ENCODE data around the gene CCDC40.
A peak's percentile ranks its signal among the peaks of the same experiment; 100 is the strongest.
"Not testable (repeated sequence)": the region's sequence is repeated elsewhere in the genome, so short reads cannot be mapped to it uniquely, and the experiment has no call there.

The CCDC40 gene, protein sequence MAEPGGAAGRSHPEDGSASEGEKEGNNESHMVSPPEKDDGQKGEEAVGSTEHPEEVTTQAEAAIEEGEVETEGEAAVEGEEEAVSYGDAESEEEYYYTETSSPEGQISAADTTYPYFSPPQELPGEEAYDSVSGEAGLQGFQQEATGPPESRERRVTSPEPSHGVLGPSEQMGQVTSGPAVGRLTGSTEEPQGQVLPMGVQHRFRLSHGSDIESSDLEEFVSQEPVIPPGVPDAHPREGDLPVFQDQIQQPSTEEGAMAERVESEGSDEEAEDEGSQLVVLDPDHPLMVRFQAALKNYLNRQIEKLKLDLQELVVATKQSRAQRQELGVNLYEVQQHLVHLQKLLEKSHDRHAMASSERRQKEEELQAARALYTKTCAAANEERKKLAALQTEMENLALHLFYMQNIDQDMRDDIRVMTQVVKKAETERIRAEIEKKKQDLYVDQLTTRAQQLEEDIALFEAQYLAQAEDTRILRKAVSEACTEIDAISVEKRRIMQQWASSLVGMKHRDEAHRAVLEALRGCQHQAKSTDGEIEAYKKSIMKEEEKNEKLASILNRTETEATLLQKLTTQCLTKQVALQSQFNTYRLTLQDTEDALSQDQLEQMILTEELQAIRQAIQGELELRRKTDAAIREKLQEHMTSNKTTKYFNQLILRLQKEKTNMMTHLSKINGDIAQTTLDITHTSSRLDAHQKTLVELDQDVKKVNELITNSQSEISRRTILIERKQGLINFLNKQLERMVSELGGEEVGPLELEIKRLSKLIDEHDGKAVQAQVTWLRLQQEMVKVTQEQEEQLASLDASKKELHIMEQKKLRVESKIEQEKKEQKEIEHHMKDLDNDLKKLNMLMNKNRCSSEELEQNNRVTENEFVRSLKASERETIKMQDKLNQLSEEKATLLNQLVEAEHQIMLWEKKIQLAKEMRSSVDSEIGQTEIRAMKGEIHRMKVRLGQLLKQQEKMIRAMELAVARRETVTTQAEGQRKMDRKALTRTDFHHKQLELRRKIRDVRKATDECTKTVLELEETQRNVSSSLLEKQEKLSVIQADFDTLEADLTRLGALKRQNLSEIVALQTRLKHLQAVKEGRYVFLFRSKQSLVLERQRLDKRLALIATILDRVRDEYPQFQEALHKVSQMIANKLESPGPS

DNA sequence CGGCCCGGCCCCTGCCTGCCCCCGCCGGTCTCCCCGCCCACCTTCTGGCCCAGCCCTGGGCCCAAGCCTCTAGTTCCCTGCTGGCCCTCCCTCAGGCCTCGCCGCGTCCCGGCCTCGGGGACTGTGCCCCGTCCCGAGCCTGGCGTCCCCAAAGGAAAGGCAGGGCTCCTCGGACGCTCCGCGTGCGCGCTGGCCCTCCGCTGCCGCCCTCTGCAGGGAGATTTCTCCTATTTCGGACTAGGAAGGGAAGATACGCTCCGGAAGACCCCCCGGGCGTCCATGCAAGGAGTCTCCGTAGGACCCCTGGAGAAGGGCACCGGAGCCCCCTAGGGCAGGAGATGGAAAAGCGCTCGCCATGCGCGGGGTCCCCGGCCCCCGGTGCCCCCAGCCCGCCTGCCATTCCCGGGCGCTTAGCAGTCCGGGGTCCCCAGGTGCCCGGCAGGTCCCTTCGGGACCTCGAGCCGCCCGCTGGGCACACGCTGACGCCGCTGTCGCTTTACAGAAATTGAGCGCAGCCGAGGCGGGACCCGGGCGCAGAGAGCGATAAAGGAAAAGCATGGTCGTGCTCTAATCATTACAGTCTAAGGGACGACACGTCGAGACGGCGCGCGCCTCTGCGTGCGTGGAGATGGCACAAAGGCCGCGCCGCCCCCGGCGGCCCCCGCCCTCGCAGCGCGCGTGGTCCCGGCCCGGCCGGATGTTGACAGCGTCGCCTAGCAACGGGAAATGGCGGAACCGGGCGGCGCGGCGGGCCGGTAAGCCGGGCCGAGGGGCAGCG lies at the start of gene CCDC40:
CCDC40 (plus strand) TSS at position 706 of the 778 bp plus-strand sequence; CDS start at position 727, 21 bp downstream.
- H3K4me3 ChIP-seq (ENCODE audit: low read depth, low read length), result peak within 1 kb of the TSS; percentile 81
- no peak for DNase-seq (ENCODE audit: low read depth)

DNA sequence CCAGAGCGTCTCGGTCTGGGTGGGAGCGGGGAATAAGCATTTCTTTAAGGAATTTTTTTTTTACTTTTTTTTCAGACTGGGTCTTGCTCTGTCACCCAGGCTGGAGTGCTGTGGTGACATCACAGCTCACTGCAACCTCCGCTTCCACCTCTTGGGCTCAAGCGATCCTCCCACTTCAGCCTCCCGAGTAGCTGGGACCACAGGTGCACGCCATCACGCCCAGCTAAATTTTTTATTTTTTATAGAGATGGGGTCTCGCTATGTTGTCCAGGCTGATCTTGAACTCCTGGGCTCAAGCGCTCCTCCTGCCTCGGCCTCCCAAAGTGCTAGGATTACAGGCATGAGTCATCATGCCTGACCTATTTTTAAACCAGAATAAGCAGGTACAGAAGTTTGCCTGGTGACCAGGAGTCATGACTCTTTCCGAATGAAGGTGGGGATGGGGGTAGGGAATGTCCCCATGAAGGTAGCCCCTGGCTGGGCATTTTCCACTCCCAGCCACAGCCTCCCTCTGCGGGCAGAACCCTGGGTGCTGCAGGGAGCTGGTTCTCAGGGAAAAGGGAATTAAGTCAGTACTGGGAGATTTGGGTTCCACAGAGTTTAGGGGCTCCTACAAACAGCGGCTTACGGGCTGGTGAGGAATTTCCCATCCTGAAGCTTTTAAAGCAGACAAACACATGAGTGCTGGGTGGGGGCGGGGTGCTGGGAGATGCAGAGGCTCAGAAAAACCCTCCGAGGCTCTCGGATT lies 49.1 kb upstream of the CCDC40 start:
- DNase-seq (ENCODE audit: low read depth), result no peak

DNA sequence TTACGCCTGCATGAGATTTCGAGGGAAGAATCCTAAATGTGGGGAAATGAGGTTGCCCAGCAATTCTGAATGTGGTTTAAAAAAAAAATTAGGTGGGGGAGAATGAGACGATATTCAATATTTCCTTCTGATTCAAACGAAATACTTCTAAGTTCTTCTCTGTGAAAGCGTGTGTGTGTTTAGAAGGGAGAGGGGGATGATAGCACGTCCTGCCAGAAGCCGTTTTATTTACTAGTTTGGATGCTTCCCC lies 48.6 kb upstream of the CCDC40 start:
- H3K4me3 ChIP-seq (ENCODE audit: low read depth, low read length), result no peak overlapping the region
- no peak for DNase-seq (ENCODE audit: low read depth)

More for the DNA sequence above, 49.1 kb upstream of the CCDC40 start:
- no peak overlapping the region for H3K4me3 ChIP-seq (ENCODE audit: low read depth, low read length)

DNA sequence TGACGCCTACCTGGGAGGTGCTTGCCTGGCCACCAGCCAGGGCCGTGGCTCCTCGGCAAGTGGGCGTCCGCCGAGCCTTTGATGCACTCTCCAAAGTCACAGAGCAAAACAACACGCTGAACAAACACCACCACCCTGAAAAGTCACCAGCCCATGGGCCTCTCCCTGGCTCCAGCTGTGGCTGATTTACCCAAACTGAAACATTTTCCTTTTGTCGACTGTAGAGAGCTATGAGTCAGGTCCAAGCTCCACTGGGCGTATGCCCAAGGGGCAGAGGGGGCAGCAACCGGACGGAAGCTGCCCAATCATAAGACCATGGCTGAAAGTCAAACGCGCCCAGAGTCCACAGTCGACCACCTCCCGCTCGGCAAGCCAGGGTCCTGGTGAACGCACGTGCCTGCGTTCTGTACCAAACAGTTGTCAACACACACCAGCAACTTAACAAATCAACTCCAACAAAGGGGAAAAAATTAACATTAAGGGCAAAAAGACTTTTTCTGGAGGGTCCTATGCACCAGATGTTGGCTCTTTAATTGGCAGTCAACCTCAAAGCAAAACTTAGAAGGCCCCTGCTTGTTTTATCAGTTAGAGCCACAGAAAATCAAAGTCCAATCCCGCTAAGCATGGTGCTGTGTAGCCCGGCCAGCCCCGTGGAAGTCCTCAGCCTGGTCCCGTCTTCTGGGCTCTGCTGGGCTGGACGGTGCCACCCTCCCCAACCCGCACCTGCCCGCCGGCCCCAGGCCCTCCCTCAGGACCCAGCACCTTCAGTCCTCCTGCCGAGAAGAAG lies 48.1 kb upstream of the CCDC40 start:
- no peak overlapping the region for H3K4me3 ChIP-seq (ENCODE audit: low read depth, low read length)
- peak; percentile 39 for DNase-seq (ENCODE audit: low read depth)

DNA sequence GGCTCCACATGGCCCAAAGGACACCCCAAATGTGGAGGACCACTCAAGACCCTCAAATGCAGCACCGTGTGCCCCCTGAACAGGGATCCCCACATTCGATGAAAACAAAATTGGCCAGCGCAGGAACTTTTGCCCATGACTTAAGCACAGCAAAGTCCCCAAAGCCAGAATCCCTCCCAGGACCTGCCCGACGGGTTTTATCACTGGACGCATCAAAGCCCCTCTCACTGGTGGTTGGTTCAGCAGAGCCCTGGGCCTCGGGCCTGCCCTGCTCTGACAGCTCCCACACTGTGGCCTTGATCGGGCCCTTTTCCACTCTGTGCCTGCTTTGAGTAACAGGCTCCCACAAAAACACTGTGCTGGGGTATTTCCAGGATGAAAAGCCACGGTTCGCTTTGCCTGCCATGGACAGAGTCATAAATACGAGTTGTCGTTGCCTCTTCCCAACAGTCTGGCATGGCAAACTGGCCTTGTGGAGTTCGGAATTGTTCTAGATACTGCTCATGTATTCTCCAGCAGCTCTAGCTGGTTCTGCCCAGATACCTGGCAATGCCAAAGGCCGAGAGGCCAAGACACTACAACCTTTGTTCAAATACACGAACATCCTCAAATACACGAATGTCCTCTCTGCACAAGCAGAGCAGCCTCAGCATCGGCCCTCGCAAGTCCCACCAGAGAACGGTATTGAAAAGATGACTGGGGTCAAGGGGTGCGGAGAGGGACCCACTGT lies 47.2 kb upstream of the CCDC40 start:
- DNase-seq (ENCODE audit: low read depth), result no peak
- no peak overlapping the region for H3K4me3 ChIP-seq (ENCODE audit: low read depth, low read length)

DNA sequence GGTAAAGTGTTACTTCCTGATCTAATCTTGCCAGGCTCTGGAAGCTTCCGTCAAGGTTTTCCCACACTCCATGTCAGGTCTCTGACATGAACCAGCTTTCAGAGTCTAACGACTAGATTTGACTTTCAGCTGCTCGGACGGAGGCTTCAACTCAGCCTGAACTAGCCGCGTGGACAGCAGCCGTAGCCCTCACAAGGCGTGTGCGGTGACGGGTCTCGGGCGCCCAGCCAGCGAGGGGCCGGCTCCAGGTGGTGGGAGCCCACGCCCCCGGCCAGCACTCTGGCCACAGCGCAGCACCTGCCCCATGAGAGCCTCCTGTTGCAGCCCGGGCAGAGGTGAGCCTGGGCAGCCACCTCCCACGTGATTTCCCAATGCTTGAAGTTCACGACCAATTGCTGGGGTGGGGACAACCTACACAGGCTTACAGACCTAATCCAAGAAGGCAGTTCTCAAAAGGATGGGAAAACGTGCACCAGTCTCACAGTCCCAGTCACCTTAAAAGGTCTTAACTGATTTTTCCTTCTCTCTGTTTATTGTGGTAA lies 46.3 kb upstream of the CCDC40 start:
- no peak overlapping the region for H3K4me3 ChIP-seq (ENCODE audit: low read depth, low read length)
- no peak for DNase-seq (ENCODE audit: low read depth)

DNA sequence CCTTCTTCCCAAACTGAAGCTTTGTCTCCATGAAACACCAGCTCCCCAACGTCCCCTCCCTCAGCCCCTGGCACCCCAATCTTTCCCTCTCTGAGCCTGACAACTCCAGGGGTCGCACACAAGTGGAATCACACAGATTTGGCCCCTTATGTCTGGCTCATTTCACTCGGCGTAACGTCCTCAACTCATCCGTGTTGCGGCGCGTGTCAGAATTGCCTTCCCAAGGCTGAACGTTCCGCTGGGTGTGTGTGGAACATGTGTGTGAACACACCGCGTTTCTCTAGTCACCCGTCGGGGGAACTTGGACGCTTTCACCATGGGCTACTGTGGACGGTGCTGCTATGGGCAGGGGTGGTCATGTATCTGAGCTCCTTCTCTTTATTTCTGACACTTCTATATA lies 45.7 kb upstream of the CCDC40 start:
- H3K4me3 ChIP-seq (ENCODE audit: low read depth, low read length), result no peak overlapping the region
- no peak for DNase-seq (ENCODE audit: low read depth)

DNA sequence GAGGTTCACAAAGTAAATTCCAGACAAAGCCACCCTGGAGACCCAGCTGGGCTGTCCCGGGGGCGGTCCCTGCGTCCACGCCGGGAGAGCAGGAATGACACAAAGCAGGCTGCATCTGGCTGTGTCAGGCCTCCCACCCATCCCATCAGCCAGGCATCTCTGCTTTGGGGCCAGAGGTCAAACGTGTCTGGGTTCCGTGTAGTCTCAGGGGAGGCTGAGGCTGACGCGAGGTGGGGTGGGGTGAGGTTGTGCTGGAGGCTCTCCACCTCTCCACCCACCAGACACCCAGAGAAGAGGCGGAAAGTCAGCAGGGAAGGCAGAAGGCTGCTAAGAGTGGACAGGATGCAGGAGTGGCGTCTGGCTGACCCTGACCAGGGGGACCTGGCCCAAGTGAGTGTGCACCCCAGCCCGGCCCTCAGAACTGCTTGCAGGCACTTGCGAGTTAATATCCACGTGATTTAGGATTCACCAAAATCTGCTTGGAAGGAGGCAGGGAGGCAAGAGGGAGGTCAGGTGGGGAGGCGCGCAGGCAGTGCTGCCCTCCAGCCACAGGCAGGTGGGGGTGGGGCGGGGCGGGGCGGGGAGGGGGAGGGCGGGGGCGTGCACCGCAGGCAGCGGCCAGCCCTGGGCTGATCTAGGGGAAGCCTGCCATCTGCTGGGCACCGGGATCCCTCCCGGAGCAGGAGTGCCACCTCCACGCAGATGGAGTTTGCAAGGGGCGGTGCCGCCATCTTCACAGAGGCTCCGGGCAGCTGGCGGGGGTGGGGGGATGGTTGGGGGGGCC lies 45.1 kb upstream of the CCDC40 start:
- no peak overlapping the region for H3K4me3 ChIP-seq (ENCODE audit: low read depth, low read length)
- no peak for DNase-seq (ENCODE audit: low read depth)

DNA sequence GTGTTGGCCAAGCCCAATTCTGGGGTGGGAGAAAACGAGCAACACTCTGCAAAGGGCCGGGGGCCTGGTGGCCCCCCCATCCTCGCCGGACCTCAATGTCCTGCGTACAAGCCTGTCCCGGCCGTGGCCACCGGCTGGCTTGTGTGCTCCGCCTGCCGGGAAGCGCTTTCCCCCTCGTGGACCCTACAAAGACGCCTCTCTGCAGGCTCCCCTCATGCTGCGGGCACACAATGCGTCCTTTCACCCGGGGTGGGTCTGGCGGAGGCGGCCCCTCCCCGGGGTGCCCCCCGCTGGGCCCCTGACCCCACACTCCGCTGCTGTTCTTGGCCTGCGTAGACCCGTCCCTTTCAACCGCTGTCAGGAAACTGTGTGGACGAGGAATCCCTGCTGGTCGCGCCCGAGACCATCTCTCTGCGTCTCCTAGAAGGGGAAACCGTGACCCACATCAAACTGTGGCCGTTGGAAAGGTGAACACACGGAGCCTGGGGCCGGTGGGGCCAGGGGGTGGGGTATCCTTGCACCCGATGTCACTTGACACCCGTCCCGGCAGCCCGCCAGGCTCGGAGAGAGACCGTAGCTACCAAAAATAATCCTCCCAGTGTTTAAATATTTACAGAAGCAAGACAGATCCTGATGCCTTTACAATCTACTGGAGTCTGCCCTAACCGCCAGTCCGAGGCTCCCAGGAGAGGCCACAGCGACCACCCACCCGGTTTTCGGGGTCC lies 44.4 kb upstream of the CCDC40 start:
- DNase-seq (ENCODE audit: low read depth), result no peak

DNA sequence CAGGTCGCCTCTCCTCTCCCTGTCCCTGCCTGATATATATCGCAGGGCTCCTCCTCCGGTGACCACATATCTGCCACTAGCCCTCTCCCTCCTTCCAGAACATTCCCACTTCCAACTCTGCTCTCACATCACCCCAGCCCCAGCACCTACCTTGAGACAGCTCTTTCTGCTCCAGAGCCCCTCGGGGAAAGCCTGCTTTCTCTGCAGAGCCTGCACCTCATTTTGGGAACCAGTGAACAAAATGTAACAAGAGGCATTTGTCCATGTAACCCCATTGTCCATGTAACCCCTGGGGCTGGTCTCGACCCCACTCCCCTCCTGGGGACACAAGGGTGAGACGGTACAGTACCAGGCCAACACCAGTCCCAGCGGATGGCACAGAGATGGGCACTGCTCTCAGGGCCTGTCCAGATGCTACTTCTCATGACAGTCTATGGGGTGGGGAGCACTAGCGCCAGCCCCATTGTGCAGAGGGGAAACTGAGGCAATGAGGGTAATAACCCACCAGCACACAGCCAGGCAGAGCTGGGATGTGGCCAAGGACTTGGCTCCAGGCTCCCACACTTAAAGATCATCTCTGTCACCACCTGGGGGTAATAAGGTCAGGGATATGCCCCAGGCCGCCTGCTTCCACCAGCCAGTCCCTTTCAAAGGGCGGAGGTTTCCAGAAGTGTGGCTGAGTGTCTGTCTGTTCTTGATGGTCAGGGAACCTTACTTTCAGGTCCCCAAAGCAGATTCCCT lies 43.6 kb upstream of the CCDC40 start:
- no peak for DNase-seq (ENCODE audit: low read depth)
- H3K4me3 ChIP-seq (ENCODE audit: low read depth, low read length), result no peak overlapping the region

More for the DNA sequence above, 44.4 kb upstream of the CCDC40 start:
- peak overlapping the region; percentile 23 for H3K4me3 ChIP-seq (ENCODE audit: low read depth, low read length)

DNA sequence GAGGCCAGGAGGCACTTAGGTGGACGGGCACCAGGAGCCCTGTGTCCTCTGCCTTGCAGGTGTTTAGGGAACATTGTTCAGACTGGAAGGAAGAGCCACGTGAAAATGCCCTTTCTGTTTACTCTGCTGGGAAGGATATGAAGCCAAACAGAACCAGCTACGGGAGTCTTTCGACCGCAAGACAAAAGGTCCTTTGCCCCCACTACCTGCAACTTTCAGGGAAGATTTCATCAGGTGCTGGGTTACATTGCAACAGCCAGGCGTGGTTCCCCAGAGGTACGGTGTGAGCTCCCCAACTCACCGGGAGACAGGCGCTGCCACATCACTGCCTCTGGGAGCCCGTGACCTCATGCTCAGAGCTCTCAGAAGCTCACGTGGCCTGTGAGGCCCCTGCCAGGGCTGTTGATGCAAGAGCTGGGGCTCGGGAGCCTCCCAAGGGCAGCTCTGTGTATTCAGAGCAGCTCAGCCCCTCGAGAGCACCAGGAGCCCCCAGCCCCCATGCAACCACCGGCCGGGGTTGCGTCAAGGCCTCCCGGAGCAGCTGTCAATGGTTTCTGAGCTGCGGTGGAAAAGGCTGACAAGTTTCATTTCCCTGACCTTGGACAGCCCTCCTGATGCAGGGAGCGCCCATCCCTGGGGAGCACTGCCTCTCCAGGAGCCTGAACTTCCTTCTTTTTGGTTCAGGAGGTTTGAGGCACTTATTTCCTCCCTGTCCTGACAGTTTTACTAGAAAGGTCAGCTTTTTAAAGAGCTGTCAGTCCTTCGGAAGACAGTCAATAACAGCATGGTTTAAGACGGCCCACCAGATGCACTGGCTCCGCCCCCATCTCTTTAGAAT lies 42.8 kb upstream of the CCDC40 start:
- peak; percentile 96 for DNase-seq (ENCODE audit: low read depth)
- no peak overlapping the region for H3K4me3 ChIP-seq (ENCODE audit: low read depth, low read length)

DNA sequence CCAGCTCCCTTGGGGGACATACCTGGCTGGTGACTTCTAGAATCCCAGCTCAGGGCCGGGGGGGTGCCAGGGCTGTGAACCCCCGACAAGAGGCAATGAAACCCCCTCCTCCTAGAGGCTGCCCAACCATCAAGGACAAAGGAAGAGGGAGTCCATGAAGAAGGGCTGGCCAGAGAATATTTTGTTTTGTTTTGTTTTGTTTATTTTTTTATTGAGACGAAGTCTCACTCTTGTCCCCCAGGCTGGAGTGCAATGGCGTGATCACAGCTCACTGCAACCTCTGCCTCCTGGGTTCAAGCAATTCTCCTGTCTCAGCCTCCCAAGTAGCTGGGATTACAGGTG lies 42.2 kb upstream of the CCDC40 start:
- H3K4me3 ChIP-seq (ENCODE audit: low read depth, low read length); DNase-seq (ENCODE audit: low read depth): not testable (repeated sequence)

DNA sequence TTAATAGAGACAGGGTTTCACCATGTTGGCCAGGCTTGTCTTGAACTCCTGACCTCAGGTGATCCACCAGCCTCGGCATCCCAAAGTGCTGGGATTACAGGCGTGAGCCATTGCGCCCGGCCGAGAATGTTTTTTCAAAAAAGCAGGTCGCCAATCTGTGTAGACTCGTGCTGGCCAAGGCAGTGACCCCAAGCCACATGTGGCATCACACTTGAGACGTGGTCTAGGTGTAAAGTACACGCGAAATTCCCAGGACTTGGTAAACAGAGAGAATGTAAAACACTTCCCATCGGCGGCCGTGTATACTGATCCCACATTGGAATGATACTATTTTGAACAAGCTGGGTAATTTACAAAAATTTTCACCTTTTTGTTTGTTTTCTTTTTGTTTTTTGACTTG lies 41.8 kb upstream of the CCDC40 start:
- no peak overlapping the region for H3K4me3 ChIP-seq (ENCODE audit: low read depth, low read length)
- no peak for DNase-seq (ENCODE audit: low read depth)

DNA sequence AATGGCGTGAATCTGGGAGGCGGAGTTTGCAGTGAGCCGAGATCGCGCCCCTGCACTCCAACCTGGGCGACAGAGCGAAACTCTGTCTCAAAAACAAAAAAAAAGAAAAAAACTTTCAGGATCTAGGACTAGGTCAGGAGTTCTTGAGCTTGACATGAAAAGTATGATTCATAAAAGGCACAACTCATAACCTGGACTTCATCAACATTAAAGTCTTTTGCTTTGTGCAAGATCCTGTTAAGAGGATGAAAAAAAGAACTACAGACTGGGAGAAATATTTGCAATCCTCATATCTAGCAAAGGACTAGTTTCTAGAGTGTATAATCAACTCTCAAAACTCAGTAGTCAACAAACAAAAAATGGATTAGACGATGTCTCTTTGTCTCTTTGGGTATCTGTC lies 40.7 kb upstream of the CCDC40 start:
- DNase-seq (ENCODE audit: low read depth), result no peak
- no peak overlapping the region for H3K4me3 ChIP-seq (ENCODE audit: low read depth, low read length)

DNA sequence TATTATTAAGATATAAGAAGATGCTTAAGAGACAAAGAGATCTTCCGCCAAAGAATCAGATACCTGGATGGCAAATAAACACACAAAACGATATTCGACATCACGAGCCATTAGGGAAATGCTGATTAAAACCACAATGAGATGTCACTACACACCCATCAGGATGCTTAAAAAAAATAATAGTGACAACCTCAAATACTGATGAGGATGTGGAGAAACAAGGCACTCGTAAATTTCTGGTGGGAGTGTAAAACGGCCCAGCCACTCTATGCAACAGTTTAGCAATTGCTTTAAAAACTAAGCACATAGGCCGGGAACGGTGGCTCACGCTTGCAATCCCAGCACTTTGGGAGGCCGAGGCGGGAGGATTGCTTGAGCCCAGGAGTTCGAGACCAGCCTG lies 40.2 kb upstream of the CCDC40 start:
- DNase-seq (ENCODE audit: low read depth), result no peak
- H3K4me3 ChIP-seq (ENCODE audit: low read depth, low read length), result no peak overlapping the region

Measured in skeletal muscle cell (primary cell).